Fibroblast of skin of back (primary cell): Measurements from ENCODE around the gene ANKS1B.
"Not testable (repeated sequence)": the region's sequence is repeated elsewhere in the genome, so short reads cannot be mapped to it uniquely, and the experiment has no call there.

Source experiments
- DNase-seq: peaks from one replicate; pipeline ENCODE4 v3.0.0-alpha.2; 2013

Gene ANKS1B

GRCh38 chr12:99758997-99759396 lies 225.7 kb downstream of the ANKS1B start:
- no peak for DNase-seq

GRCh38 chr12:99752740-99753139 lies 232.0 kb downstream of the ANKS1B start:
- DNase-seq: peak; percentile 4

- DNase-seq: no peak
Measured at GRCh38 chr12:99746538-99746937, 238.2 kb downstream of the ANKS1B start.

GRCh38 chr12:99745895-99746294 lies 238.8 kb downstream of the ANKS1B start:
- DNase-seq: no peak

GRCh38 chr12:99745121-99745520 lies 239.6 kb downstream of the ANKS1B start:
- DNase-seq: no peak

- no peak for DNase-seq
Measured at GRCh38 chr12:99736760-99737269, 247.9 kb downstream of the ANKS1B start.

GRCh38 chr12:99732131-99732530 lies 252.6 kb downstream of the ANKS1B start:
- no peak for DNase-seq

- no peak for DNase-seq
Measured at GRCh38 chr12:99722690-99723486, 261.8 kb downstream of the ANKS1B start.

- DNase-seq: no peak
Measured at GRCh38 chr12:99721715-99722275, 262.9 kb downstream of the ANKS1B start.

GRCh38 chr12:99720083-99720465 lies 264.7 kb downstream of the ANKS1B start:
- DNase-seq: not testable (repeated sequence)

GRCh38 chr12:99719411-99720082 lies 265.2 kb downstream of the ANKS1B start:
- DNase-seq: not testable (repeated sequence)

- DNase-seq: not testable (repeated sequence)
Measured at GRCh38 chr12:99715841-99716510, 268.8 kb downstream of the ANKS1B start.

GRCh38 chr12:99714921-99715320 lies 269.8 kb downstream of the ANKS1B start:
- not testable (repeated sequence) for DNase-seq

GRCh38 chr12:99713946-99714520 lies 270.7 kb downstream of the ANKS1B start:
- DNase-seq: no peak

- no peak for DNase-seq
Measured at GRCh38 chr12:99712281-99712680, 272.5 kb downstream of the ANKS1B start.

GRCh38 chr12:99711246-99711645 lies 273.5 kb downstream of the ANKS1B start:
- no peak for DNase-seq

GRCh38 chr12:99709619-99710018 lies 275.1 kb downstream of the ANKS1B start:
- no peak for DNase-seq

- DNase-seq: no peak
Measured at GRCh38 chr12:99709116-99709515, 275.6 kb downstream of the ANKS1B start.

GRCh38 chr12:99707883-99708282 lies 276.9 kb downstream of the ANKS1B start:
- DNase-seq: no peak

- DNase-seq: no peak
Measured at GRCh38 chr12:99706736-99707473, 277.8 kb downstream of the ANKS1B start.

GRCh38 chr12:99704458-99704857 lies 280.3 kb downstream of the ANKS1B start:
- no peak for DNase-seq

GRCh38 chr12:99704036-99704435 lies 280.7 kb downstream of the ANKS1B start:
- no peak for DNase-seq
